Esophagus muscularis mucosa (tissue), 4 donors: Measurements from ENCODE around the gene PDIA6. TPM values are rescaled to one million over a fixed set of nuclear protein-coding genes. Genes with fewer than 3 reads are reported as not detected.

Source experiments
- DNase-seq: peaks from one replicate; pipeline ENCODE4 v3.0.0-alpha.2; 2017; ENCODE audit errors: extremely low spot score
- H3K27ac ChIP-seq, 4 donors: fragments of 200-600 bp; sonication (generic); replicated peaks in 1 of 4; 1 replicate in 3 of 4; 2 replicates in 1 of 4; pipeline ENCODE4 v1.5.1; 2016 to 2019; ENCODE audit warnings: mild to moderate bottlenecking in 1 of 4
- H3K27me3 ChIP-seq, 4 donors: fragments of 200-600 bp; sonication (generic); one replicate each; pipeline versions ENCODE4 v1.5.1 to v1.6.0; 2016 to 2019
- H3K36me3 ChIP-seq, 4 donors: fragments of 200-600 bp; sonication (generic); one replicate each; pipeline ENCODE4 v1.5.1; 2016 to 2019
- H3K4me1 ChIP-seq, 4 donors: fragments of 200-600 bp; sonication (generic); one replicate each; pipeline ENCODE4 v1.5.1; 2016 to 2019
- H3K4me3 ChIP-seq, 4 donors: fragments of 200-600 bp; sonication (generic); 1 replicate in 2 of 4; 2 replicates in 2 of 4; pipeline ENCODE4 v1.5.1; 2016 to 2019; ENCODE audit warnings: mild to moderate bottlenecking in 4 of 4, moderate library complexity in 1 of 4
- H3K9me3 ChIP-seq, 4 donors: fragments of 200-600 bp; sonication (generic); 1 replicate in 3 of 4; 2 replicates in 1 of 4; pipeline ENCODE4 v1.5.1; 2016 to 2019
- EP300 ChIP-seq: sonication (generic); formaldehyde crosslinking; IDR thresholded peaks from one replicate; pipeline ENCODE4 v1.6.1; 2017; ENCODE audit warnings: antibody characterized with exemption
- POLR2A ChIP-seq: fragments of 450-650 bp; IDR thresholded peaks from one replicate; pipeline ENCODE4 v1.6.1; 2017; ENCODE audit warnings: antibody characterized with exemption, moderate library complexity, mild to moderate bottlenecking, low read depth
- POLR2AphosphoS5 ChIP-seq, 2 donors: sonication (generic); formaldehyde crosslinking; IDR thresholded peaks; one replicate each; pipeline ENCODE4 v1.6.1; 2017; ENCODE audit warnings: antibody characterized with exemption in 2 of 2
- WGBS: methylation state at CpG from one replicate; pipeline ENCODE4 v1.1.5; 2018; 5-methylcytosine and 5-hydroxymethylcytosine counted together
- intact Hi-C: fragments of 100-400 bp; cut with DNase I; formaldehyde crosslinking; loops from one replicate; pipeline ENCODE4 v1.15.1; 2023
- total RNA-seq, 4 donors: library from RNA; depleted of rRNA; stranded (reverse); fragments of >200 nt; gene quantifications; one replicate each; pipeline versions ENCODE4 v1.1.0 to v1.2.1, GENCODE V29; 2016
- TF ChIP-seq, protein P1 (sequence below), 3 experiments: fragments of 200-600 bp in 2 of 3; fragments of 450-650 bp in 1 of 3; sonication (generic) in 2 of 3; IDR thresholded peaks; one replicate each; pipeline ENCODE4 v1.5.1; 2017 to 2019; ENCODE audit warnings: antibody characterized with exemption in 3 of 3, mild to moderate bottlenecking in 2 of 3, moderate library complexity in 1 of 3

Gene PDIA6
- total RNA-seq, 4 donors from 2014 or later, result 64.8 to 99.7 (median 85.3) TPM

DNA sequence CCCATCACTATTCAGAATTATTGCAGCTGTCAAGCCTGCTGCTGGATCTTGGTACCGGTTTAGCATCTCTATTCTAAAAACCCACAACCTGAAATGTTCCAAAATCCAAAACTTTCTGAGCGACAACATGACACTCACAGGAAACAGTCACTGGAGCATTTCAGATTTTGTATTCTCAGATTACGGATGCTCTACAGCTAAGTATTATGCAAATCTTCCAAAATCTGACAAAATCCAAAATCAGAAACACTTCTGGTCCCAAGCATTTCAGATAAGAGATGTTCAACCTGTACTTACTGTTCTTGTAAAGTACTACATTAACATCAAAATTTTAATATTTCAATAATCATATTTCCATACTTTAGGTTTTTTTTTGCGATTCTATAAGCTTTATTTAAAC, 12.4 kb downstream of the PDIA6 start:
- WGBS, result 94% methylated on average over 4 of the region's 4 CpGs
- Histone ChIP-seq H3K9me3 (no peaks in the 10 kb centered on the region), H3K27ac (no peak overlapping the region), H3K36me3 (peaks cover 16 to 64% (median 54%) of the 10 kb centered on the region in 4 donors), H3K4me1 (peaks cover 0 to 7% (median 3%) of the 10 kb centered on the region in 4 donors), H3K4me3 (no peak overlapping the region), H3K27me3 (no peaks in the 10 kb centered on the region)
- DNase-seq, result no peak
- intact Hi-C loops, result no loop called here
- TF ChIP-seq EP300, result no peak

DNA sequence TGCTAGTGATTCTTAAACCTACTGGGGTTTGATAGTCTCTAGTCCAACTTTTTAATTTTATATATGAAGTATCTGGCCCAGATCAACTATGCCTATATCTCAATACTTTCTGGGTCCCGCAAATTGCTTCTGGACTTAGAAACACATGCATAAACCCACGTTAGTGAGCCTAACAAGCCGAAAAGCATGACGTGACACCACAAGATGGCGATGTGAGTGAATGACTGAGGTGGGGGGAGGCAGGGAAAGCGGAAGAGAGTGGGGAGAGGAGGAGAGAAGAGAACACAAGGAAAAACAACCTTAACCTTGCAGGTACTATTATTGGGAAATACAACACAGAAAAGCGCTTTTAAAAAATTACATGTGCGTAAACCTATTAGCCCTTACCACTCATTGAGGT, 13.8 kb downstream of the PDIA6 start:
- no peak overlapping the region for H3K27ac ChIP-seq
- H3K4me3 ChIP-seq, result no peak overlapping the region
- H3K27me3 ChIP-seq, result no peaks in the 10 kb centered on the region
- intact Hi-C loops, result no loop called here
- no peak for DNase-seq
- H3K36me3 ChIP-seq, result peaks cover 16 to 78% (median 65%) of the 10 kb centered on the region in 4 donors
- 82% methylated on average over 8 of the region's 8 CpGs for WGBS
- peaks cover 0 to 5% (median 3%) of the 10 kb centered on the region in 4 donors for H3K4me1 ChIP-seq
- TF ChIP-seq POLR2AphosphoS5 (IDR thresholded peaks at IDR 0.05) (no peak), POLR2A (no peak), EP300 (no peak)
- TF ChIP-seq, protein P1, sequence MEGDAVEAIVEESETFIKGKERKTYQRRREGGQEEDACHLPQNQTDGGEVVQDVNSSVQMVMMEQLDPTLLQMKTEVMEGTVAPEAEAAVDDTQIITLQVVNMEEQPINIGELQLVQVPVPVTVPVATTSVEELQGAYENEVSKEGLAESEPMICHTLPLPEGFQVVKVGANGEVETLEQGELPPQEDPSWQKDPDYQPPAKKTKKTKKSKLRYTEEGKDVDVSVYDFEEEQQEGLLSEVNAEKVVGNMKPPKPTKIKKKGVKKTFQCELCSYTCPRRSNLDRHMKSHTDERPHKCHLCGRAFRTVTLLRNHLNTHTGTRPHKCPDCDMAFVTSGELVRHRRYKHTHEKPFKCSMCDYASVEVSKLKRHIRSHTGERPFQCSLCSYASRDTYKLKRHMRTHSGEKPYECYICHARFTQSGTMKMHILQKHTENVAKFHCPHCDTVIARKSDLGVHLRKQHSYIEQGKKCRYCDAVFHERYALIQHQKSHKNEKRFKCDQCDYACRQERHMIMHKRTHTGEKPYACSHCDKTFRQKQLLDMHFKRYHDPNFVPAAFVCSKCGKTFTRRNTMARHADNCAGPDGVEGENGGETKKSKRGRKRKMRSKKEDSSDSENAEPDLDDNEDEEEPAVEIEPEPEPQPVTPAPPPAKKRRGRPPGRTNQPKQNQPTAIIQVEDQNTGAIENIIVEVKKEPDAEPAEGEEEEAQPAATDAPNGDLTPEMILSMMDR (IDR thresholded peaks at IDR 0.05), result no peak
- H3K9me3 ChIP-seq, result no peaks in the 10 kb centered on the region

DNA sequence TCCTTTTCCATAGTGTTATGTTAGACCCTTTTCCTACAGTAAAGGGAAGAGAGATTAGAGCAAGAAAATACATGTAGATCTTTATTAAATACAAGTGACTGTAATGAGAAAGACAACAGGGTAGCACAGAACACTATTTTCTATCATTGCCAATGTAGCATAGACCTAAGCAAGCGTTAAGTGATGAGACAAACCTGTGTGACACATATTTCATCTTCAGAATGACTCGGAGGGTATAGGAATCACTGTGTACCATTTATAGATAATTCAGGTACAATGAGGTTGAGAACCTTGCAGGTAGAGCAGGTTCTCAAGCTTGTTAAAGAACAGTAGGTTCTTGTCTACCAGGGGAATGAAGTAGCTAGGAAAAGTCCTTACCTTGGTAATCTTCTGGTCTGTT, 15.9 kb downstream of the PDIA6 start:
- intact Hi-C loops, result no loop called here
- Histone ChIP-seq H3K36me3 (peaks cover 27 to 94% (median 79%) of the 10 kb centered on the region in 4 donors), H3K27me3 (no peaks in the 10 kb centered on the region)

DNA sequence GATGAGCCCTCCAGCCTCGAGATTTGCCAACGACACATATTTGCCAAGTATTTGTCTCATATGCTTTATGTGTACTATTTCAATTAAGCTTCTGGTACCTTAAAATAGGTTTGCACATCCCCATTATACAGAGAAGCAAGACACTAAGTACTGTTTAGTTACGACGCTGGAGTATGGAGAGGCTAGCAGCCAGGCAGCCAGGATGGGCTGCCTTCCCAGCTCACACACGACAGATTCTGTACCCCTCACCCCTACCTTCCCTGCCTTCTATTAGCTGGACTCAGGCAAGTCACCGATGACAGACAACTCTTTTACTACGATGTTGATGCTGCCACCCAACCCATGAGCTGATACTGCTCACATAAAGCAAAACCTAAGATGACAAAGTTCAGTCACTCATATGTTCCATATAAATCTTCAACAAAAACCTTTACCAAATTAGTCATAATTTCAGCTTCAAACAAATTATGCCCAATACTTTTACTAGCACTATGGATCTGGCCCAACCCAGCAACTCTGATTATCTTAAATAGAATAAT, 17.0 kb downstream of the PDIA6 start:
- 76% methylated on average over 7 of the region's 7 CpGs for WGBS
- intact Hi-C loops, result no loop called here

More for the DNA sequence above, 15.9 kb downstream of the PDIA6 start:
- no peak for DNase-seq
- Histone ChIP-seq H3K4me1 (peaks cover 0 to 3% (median 0%) of the 10 kb centered on the region in 4 donors), H3K27ac (no peak overlapping the region), H3K9me3 (no peaks in the 10 kb centered on the region), H3K4me3 (no peak overlapping the region)
- WGBS, result 91% methylated on average over 2 of the region's 2 CpGs
- no peak for TF ChIP-seq POLR2A
- TF ChIP-seq EP300, result no peak
- TF ChIP-seq, protein P1 (IDR thresholded peaks at IDR 0.05), result no peak
- TF ChIP-seq POLR2AphosphoS5 (IDR thresholded peaks at IDR 0.05), result no peak

DNA sequence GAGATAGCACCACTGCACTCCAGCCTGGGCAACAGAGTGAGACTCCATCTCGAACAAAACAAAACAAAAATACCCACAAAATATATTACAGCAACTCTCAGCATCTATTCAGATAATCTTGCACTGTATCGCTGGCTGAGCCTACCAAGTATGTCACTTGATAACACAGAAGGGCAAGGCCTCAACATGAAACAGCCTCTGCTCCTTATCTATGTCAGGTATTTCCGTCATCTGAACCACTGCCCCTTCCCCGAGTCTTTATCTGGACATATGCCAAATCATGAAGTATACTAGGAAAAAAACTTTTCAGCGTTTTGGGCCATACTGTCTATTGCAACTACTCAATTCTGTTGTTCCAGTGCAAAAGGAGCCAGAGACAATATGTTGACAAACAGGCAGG, 17.7 kb downstream of the PDIA6 start:
- intact Hi-C loops, result no loop called here
- Histone ChIP-seq H3K27ac (no peak overlapping the region), H3K4me1 (peaks cover 0 to 3% (median 0%) of the 10 kb centered on the region in 4 donors), H3K4me3 (no peak overlapping the region), H3K36me3 (peaks cover 30 to 94% (median 83%) of the 10 kb centered on the region in 4 donors), H3K9me3 (no peaks in the 10 kb centered on the region), H3K27me3 (no peaks in the 10 kb centered on the region)
- TF ChIP-seq POLR2AphosphoS5 (IDR thresholded peaks at IDR 0.05) (no peak), EP300 (no peak)
- 74% methylated on average over 5 of the region's 5 CpGs for WGBS
- DNase-seq, result no peak

More for the DNA sequence above, 17.0 kb downstream of the PDIA6 start:
- H3K27ac ChIP-seq, result no peak overlapping the region
- DNase-seq, result no peak
- H3K4me3 ChIP-seq, result no peak overlapping the region
- TF ChIP-seq, protein P1 (IDR thresholded peaks at IDR 0.05), result no peak
- no peak for TF ChIP-seq EP300
- TF ChIP-seq POLR2A, result no peak
- TF ChIP-seq POLR2AphosphoS5 (IDR thresholded peaks at IDR 0.05), result no peak
- no peaks in the 10 kb centered on the region for H3K27me3 ChIP-seq
- H3K36me3 ChIP-seq, result peaks cover 27 to 94% (median 79%) of the 10 kb centered on the region in 4 donors
- peaks cover 0 to 3% (median 0%) of the 10 kb centered on the region in 4 donors for H3K4me1 ChIP-seq
- no peaks in the 10 kb centered on the region for H3K9me3 ChIP-seq

DNA sequence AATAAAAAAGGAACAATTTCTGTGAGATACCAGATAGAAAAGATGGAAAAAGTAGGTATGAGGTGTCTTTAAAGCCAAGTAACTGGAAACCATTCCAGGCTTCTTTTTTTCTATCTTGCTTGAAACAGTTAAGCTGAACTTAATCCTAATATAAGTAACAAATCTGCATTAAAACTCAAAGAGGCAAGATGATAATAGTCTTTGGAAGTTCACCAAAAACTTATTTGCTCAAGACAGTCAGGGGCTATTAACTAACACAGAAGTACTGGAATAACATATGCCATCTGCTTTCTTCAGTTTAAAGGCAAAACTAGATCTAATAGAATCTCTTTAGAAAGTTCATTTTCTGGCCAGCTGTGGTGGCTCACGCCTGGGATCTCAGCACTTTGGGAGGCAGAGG, 18.8 kb downstream of the PDIA6 start:
- TF ChIP-seq EP300 (no peak), POLR2A (no peak), POLR2AphosphoS5 (IDR thresholded peaks at IDR 0.05) (no peak)
- TF ChIP-seq, protein P1 (IDR thresholded peaks at IDR 0.05), result no peak
- no peak overlapping the region for H3K4me3 ChIP-seq
- 71% methylated on average over 1 of the region's 1 CpG for WGBS
- peaks cover 40 to 100% (median 92%) of the 10 kb centered on the region in 4 donors for H3K36me3 ChIP-seq
- H3K4me1 ChIP-seq, result peaks cover 0 to 3% (median 0%) of the 10 kb centered on the region in 4 donors
- no peak for DNase-seq
- intact Hi-C loops, result no loop called here
- no peaks in the 10 kb centered on the region for H3K9me3 ChIP-seq
- no peak overlapping the region for H3K27ac ChIP-seq
- no peaks in the 10 kb centered on the region for H3K27me3 ChIP-seq
